Spleen (tissue), 7 donors: ENCODE measurements around the gene GLYATL3.

Experiments used
- POLR2A ChIP-seq, 3 donors: fragments of 450-650 bp; IDR thresholded peaks; one replicate each; pipeline ENCODE4 v1.5.1; 2017; ENCODE audit warnings: antibody characterized with exemption in 3 of 3, mild to moderate bottlenecking in 1 of 3
- POLR2AphosphoS5 ChIP-seq, 3 donors: sonication (generic); formaldehyde crosslinking; IDR thresholded peaks; one replicate each; pipeline ENCODE4 v1.5.1; 2017; ENCODE audit warnings: antibody characterized with exemption in 3 of 3
- TF ChIP-seq, protein P1 (sequence below), 11 experiments: fragments of 200-600 bp in 7 of 11; fragments of 450-650 bp in 4 of 11; sonication (generic) in 4 of 11; IDR thresholded peaks in 8 of 11; conservative IDR thresholded peaks in 3 of 11; 1 replicate in 7 of 11; 2 replicates in 4 of 11; pipeline versions ENCODE4 v1.4.0 to v1.8.0; 2016 to 2021; ENCODE audit warnings: antibody characterized with exemption in 11 of 11, inconsistent platforms in 4 of 11, mild to moderate bottlenecking in 1 of 11
- donor health status: DM: no; HTN: no; CAD: no; lungs with moderate emphysema.
- donor health status: DM: no; HTN: no; CAD: no.
- donor health status: DM: no; HTN: no; CAD: no.

GRCh38 chr6:49541936-49542335, 42.2 kb downstream of the GLYATL3 start:
- no peak for TF ChIP-seq POLR2A (IDR thresholded peaks at IDR 0.05)
- TF ChIP-seq, protein P1, sequence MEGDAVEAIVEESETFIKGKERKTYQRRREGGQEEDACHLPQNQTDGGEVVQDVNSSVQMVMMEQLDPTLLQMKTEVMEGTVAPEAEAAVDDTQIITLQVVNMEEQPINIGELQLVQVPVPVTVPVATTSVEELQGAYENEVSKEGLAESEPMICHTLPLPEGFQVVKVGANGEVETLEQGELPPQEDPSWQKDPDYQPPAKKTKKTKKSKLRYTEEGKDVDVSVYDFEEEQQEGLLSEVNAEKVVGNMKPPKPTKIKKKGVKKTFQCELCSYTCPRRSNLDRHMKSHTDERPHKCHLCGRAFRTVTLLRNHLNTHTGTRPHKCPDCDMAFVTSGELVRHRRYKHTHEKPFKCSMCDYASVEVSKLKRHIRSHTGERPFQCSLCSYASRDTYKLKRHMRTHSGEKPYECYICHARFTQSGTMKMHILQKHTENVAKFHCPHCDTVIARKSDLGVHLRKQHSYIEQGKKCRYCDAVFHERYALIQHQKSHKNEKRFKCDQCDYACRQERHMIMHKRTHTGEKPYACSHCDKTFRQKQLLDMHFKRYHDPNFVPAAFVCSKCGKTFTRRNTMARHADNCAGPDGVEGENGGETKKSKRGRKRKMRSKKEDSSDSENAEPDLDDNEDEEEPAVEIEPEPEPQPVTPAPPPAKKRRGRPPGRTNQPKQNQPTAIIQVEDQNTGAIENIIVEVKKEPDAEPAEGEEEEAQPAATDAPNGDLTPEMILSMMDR (IDR thresholded peaks at IDR 0.05 in 8 of 11, conservative IDR thresholded peaks at IDR 0.05 in 3 of 11) = no peak
- TF ChIP-seq POLR2AphosphoS5 (IDR thresholded peaks at IDR 0.05) = no peak
